OCI-LY7 (cell line): ENCODE data around the gene DAPK1.

Experiments
- EZH2phosphoT487 ChIP-seq: fragments of 200-600 bp; sonication (generic); IDR thresholded peaks from 2 replicates; pipeline ENCODE4 v1.6.1; 2018; ENCODE audit warnings: low read depth, borderline replicate concordance, mild to moderate bottlenecking, mixed run types, antibody characterized with exemption, low read length, moderate library complexity, mixed read lengths
- TF ChIP-seq, protein P1 (sequence below): fragments of 200-600 bp; sonication (generic); conservative IDR thresholded peaks from 2 replicates; pipeline ENCODE4 v1.5.1; 2014; ENCODE audit warnings: mild to moderate bottlenecking, antibody characterized with exemption, low read length, moderate library complexity, mixed read lengths

DNA sequence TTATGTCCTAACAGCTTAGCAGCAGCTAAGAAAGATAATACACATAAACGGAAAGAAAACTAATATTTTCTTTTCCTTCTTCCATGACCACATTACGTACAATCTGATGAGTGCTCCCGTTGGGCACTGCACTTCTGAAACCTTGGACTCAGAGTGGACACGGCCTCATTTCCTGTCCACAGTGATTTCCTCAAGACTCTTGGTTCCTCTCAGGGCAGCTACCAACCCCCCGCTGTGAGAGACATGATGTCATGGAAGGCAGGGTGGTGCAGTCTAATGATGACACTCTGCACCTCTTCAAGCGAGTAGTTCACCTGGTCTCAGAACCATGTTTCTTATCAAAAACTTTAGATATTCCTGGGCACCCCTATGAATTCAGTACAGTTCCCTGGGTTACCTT, 159.5 kb downstream of the DAPK1 start:
- TF ChIP-seq, protein P1, sequence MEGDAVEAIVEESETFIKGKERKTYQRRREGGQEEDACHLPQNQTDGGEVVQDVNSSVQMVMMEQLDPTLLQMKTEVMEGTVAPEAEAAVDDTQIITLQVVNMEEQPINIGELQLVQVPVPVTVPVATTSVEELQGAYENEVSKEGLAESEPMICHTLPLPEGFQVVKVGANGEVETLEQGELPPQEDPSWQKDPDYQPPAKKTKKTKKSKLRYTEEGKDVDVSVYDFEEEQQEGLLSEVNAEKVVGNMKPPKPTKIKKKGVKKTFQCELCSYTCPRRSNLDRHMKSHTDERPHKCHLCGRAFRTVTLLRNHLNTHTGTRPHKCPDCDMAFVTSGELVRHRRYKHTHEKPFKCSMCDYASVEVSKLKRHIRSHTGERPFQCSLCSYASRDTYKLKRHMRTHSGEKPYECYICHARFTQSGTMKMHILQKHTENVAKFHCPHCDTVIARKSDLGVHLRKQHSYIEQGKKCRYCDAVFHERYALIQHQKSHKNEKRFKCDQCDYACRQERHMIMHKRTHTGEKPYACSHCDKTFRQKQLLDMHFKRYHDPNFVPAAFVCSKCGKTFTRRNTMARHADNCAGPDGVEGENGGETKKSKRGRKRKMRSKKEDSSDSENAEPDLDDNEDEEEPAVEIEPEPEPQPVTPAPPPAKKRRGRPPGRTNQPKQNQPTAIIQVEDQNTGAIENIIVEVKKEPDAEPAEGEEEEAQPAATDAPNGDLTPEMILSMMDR: no peak
- no peak for TF ChIP-seq EZH2phosphoT487
